ENCODE data around the gene TTYH3. TPM values are rescaled to one million over a fixed set of nuclear protein-coding genes. Genes with fewer than 3 reads are reported as not detected.

Gene TTYH3
- total RNA-seq, 2 donors from 2014 or later = 145 to 152 TPM

GRCh38 chr7:2632733-2633537 lies 1.1 kb downstream of the TTYH3 start:
- Histone ChIP-seq H3K36me3 (ENCODE audit: control insufficient read depth, insufficient read depth, low read length) (peaks cover 19% of the 10 kb centered on the region), H3K9ac (ENCODE audit: extremely low read depth, low read length, poor library complexity, severe bottlenecking) (peak overlapping the region; percentile 91), H3K27ac (ENCODE audit: low read depth, low read length) (peak overlapping the region; percentile 96), H3K4me1 (ENCODE audit: control insufficient read depth, insufficient read depth, low read length) (peaks cover 3% of the 10 kb centered on the region), H3K9me3 (ENCODE audit: control insufficient read depth, low read length) (no peaks in the 10 kb centered on the region), H3K4me3 (ENCODE audit: low read length) (peak overlapping the region; percentile 94), H3K27me3 (ENCODE audit: control insufficient read depth, insufficient read depth, low read length, poor library complexity, severe bottlenecking) (no peaks in the 10 kb centered on the region)
- Mint-ChIP-seq H3K36me3 (ENCODE audit: low read depth) (peaks cover 7% of the 10 kb centered on the region), H3K27ac (peak overlapping the region; percentile 88), H3K27me3 (ENCODE audit: insufficient read depth) (no peaks in the 10 kb centered on the region), H3K4me3 (peak overlapping the region; percentile 91), H3K4me1 (peaks cover 9% of the 10 kb centered on the region), H3K9me3 (no peaks in the 10 kb centered on the region)
- 5 to 6% methylated on average over 18 to 35 of the region's 35 CpGs for WGBS, 2 experiments (ENCODE audit: insufficient coverage in 1 of 2, insufficient read length in 1 of 2)
- no peak for TF ChIP-seq CTCF (conservative IDR thresholded peaks at IDR 0.05)
- peak; percentile 84 for DNase-seq

DNA sequence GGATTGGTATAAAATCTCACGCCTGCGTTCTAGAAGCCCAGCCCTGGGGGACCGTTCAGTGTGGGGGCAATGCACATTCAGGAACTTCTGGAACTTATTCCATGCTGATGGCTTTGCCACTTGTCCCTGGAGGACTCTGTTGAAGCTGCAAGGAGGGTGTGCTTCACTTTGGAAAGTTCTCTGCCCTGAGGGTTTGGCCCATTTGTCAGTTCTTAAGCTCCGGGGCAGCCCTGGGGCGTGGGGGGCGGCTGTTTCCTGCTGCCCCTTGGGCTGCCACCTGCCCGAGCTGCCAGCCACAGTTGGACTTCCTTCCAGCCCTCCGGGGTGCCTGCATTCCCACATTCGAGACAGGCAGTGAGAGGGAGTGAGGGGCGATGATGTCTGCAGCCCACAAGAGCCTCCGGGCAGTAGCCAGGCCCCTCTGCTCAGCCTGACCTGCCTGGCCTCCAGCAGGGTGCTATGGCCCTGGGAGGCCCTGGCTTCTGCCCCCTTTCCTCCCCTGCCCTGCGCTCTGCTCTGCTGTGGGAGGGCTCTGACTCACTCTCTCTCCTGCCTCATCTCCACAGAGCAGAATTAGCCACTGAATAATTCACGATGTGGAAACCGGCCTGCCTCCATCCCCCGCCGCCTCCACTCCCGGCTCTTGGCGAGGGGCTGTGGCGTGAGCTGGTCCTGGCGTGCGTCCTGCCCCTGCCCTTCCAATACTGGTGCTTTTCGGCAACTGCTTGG lies 1.9 kb downstream of the TTYH3 start:
- Mint-ChIP-seq H3K9me3 (no peaks in the 10 kb centered on the region), H3K4me1 (peaks cover 9% of the 10 kb centered on the region), H3K27ac (peak overlapping the region; percentile 88), H3K36me3 (ENCODE audit: low read depth) (peaks cover 7% of the 10 kb centered on the region), H3K27me3 (ENCODE audit: insufficient read depth) (no peaks in the 10 kb centered on the region), H3K4me3 (peak overlapping the region; percentile 91)
- Histone ChIP-seq H3K27ac (ENCODE audit: low read depth, low read length) (peak overlapping the region; percentile 96), H3K27me3 (ENCODE audit: control insufficient read depth, insufficient read depth, low read length, poor library complexity, severe bottlenecking) (no peaks in the 10 kb centered on the region), H3K36me3 (ENCODE audit: control insufficient read depth, insufficient read depth, low read length) (peaks cover 19% of the 10 kb centered on the region), H3K4me3 (ENCODE audit: low read length) (peak overlapping the region; percentile 94), H3K9me3 (ENCODE audit: control insufficient read depth, low read length) (no peaks in the 10 kb centered on the region), H3K4me1 (ENCODE audit: control insufficient read depth, insufficient read depth, low read length) (peaks cover 3% of the 10 kb centered on the region), H3K9ac (ENCODE audit: extremely low read depth, low read length, poor library complexity, severe bottlenecking) (peak overlapping the region; percentile 91)
- peak; percentile 74 for DNase-seq
- no peak for TF ChIP-seq CTCF (conservative IDR thresholded peaks at IDR 0.05)
- 17 to 48% methylated on average over 10 to 22 of the region's 22 CpGs for whole genome bisulfite sequencing, 2 experiments (ENCODE audit: insufficient coverage in 1 of 2, insufficient read length in 1 of 2)

- H3K27ac Mint-ChIP-seq = peak overlapping the region; percentile 78
- peak overlapping the region; percentile 91 for H3K9ac ChIP-seq (ENCODE audit: extremely low read depth, low read length, poor library complexity, severe bottlenecking)
Observed at GRCh38 chr7:2634267-2635145, 2.7 kb downstream of the TTYH3 start.

More at GRCh38 chr7:2634267-2635145, 2.7 kb downstream of the TTYH3 start:
- DNase-seq = no peak
- H3K36me3 Mint-ChIP-seq (ENCODE audit: low read depth) = peaks cover 7% of the 10 kb centered on the region
- H3K9me3 ChIP-seq (ENCODE audit: control insufficient read depth, low read length) = no peaks in the 10 kb centered on the region
- H3K9me3 Mint-ChIP-seq = no peaks in the 10 kb centered on the region
- peaks cover 3% of the 10 kb centered on the region for H3K4me1 ChIP-seq (ENCODE audit: control insufficient read depth, insufficient read depth, low read length)
- WGBS, 2 experiments (ENCODE audit: insufficient coverage in 1 of 2, insufficient read length in 1 of 2) = 90 to 94% methylated on average over 10 to 22 of the region's 22 CpGs
- H3K27me3 ChIP-seq (ENCODE audit: control insufficient read depth, insufficient read depth, low read length, poor library complexity, severe bottlenecking) = no peaks in the 10 kb centered on the region
- H3K27me3 Mint-ChIP-seq (ENCODE audit: insufficient read depth) = no peaks in the 10 kb centered on the region
- peak overlapping the region; percentile 96 for H3K27ac ChIP-seq (ENCODE audit: low read depth, low read length)
- no peak for TF ChIP-seq CTCF (conservative IDR thresholded peaks at IDR 0.05)
- peaks cover 23% of the 10 kb centered on the region for H3K36me3 ChIP-seq (ENCODE audit: control insufficient read depth, insufficient read depth, low read length)
- peaks cover 9% of the 10 kb centered on the region for H3K4me1 Mint-ChIP-seq
- peak overlapping the region; percentile 91 for H3K4me3 Mint-ChIP-seq
- H3K4me3 ChIP-seq (ENCODE audit: low read length) = peak overlapping the region; percentile 94

Measured in endodermal cell (in vitro differentiated cells).